Spleen (tissue), 11 donors: Measurements from ENCODE around the gene RIIAD1. TPM values are rescaled to one million over a fixed set of nuclear protein-coding genes. Genes with fewer than 3 reads are reported as not detected.

Experiments used
- DNase-seq: peaks from one replicate; pipeline ENCODE4 v3.0.0-alpha.2; 2020
- H3K27ac ChIP-seq, 8 donors: fragments of 200-600 bp; sonication (generic) in 7 of 8; 1 replicate in 4 of 8; 2 replicates in 4 of 8; pipeline versions ENCODE4 v1.5.0 to v1.8.0; 2016 to 2021; ENCODE audit warnings: inconsistent platforms in 4 of 8, mild to moderate bottlenecking in 4 of 8, moderate library complexity in 1 of 8
- H3K27me3 ChIP-seq, 7 donors: fragments of 200-600 bp; sonication (generic) in 6 of 7; replicated peaks in 1 of 7; 1 replicate in 4 of 7; 2 replicates in 3 of 7; pipeline versions ENCODE4 v1.5.0 to v1.8.0; 2016 to 2021; ENCODE audit warnings: inconsistent platforms in 3 of 7, mild to moderate bottlenecking in 1 of 7
- H3K36me3 ChIP-seq, 6 donors: fragments of 200-600 bp; sonication (generic) in 5 of 6; 1 replicate in 4 of 6; 2 replicates in 2 of 6; pipeline versions ENCODE4 v1.5.0 to v1.8.0; 2016 to 2021; ENCODE audit warnings: inconsistent platforms in 2 of 6
- H3K4me1 ChIP-seq, 6 donors: fragments of 200-600 bp; sonication (generic) in 5 of 6; 1 replicate in 3 of 6; 2 replicates in 3 of 6; pipeline versions ENCODE4 v1.5.0 to v1.8.0; 2016 to 2021; ENCODE audit warnings: inconsistent platforms in 3 of 6
- H3K4me3 ChIP-seq, 8 donors: fragments of 200-600 bp; sonication (generic) in 7 of 8; 1 replicate in 4 of 8; 2 replicates in 4 of 8; pipeline versions ENCODE4 v1.5.0 to v1.8.0; 2016 to 2021; ENCODE audit warnings: inconsistent platforms in 4 of 8, mild to moderate bottlenecking in 4 of 8, moderate library complexity in 2 of 8
- H3K9me3 ChIP-seq, 8 donors: fragments of 200-600 bp; sonication (generic) in 7 of 8; 1 replicate in 4 of 8; 2 replicates in 4 of 8; pipeline versions ENCODE4 v1.5.0 to v1.8.0; 2016 to 2021; ENCODE audit warnings: inconsistent platforms in 4 of 8
- POLR2A ChIP-seq, 3 donors: fragments of 450-650 bp; IDR thresholded peaks; one replicate each; pipeline ENCODE4 v1.5.1; 2017; ENCODE audit warnings: antibody characterized with exemption in 3 of 3, mild to moderate bottlenecking in 1 of 3
- POLR2AphosphoS5 ChIP-seq, 3 donors: sonication (generic); formaldehyde crosslinking; IDR thresholded peaks; one replicate each; pipeline ENCODE4 v1.5.1; 2017; ENCODE audit warnings: antibody characterized with exemption in 3 of 3
- WGBS, 5 donors: extraction: QIAGEN DNeasy Blood & Tissue Kit in 3 of 5; methylation state at CpG; one replicate each; pipeline versions ENCODE4 v1.1.5 to v1.1.7; 2013 to 2018; 5-methylcytosine and 5-hydroxymethylcytosine counted together
- intact Hi-C: fragments of 100-400 bp; cut with DNase I; formaldehyde crosslinking; loops from one replicate; pipeline ENCODE4 v1.15.0; 2023; ENCODE audit warnings: low total_unique reads
- polyA plus RNA-seq, 3 donors: library from polyadenylated mRNA; stranded (reverse); fragments of 200-250 nt; gene quantifications; one replicate each; pipeline ENCODE4 v1.2.1, GENCODE V29; 2013
- total RNA-seq, 7 donors: library from RNA; depleted of rRNA in 3 of 7; stranded (reverse); fragments of >200 nt in 3 of 7; fragmentation: NEBNext Ultra II Directional in 4 of 7; extraction: Animal tissue kit (Norgen Biotek cat#: 25700) in 4 of 7; gene quantifications; one replicate each; pipeline versions ENCODE4 v1.1.0 to v1.2.1, GENCODE V29; 2016 to 2021
- TF ChIP-seq, protein P1 (sequence below), 11 experiments: fragments of 200-600 bp in 7 of 11; fragments of 450-650 bp in 4 of 11; sonication (generic) in 4 of 11; IDR thresholded peaks in 8 of 11; conservative IDR thresholded peaks in 3 of 11; 1 replicate in 7 of 11; 2 replicates in 4 of 11; pipeline versions ENCODE4 v1.4.0 to v1.8.0; 2016 to 2021; ENCODE audit warnings: antibody characterized with exemption in 11 of 11, inconsistent platforms in 4 of 11, mild to moderate bottlenecking in 1 of 11
- donor health status: healthy with polysubstance abuse.
- donor health status: DM: no; HTN: no; CAD: no; lungs with moderate emphysema.
- donor health status: DM: no; HTN: no; CAD: no.
- donor health status: Bipolar disorder and iron deficiency.
- donor health status: healthy.
- donor health status: DM: no; HTN: no; CAD: no.
- donor health status: DM: yes; HTN: yes; CAD: no.

Gene RIIAD1
- total and polyA plus RNA-seq, 10 donors = 0.34 TPM; not detected in 9

DNA sequence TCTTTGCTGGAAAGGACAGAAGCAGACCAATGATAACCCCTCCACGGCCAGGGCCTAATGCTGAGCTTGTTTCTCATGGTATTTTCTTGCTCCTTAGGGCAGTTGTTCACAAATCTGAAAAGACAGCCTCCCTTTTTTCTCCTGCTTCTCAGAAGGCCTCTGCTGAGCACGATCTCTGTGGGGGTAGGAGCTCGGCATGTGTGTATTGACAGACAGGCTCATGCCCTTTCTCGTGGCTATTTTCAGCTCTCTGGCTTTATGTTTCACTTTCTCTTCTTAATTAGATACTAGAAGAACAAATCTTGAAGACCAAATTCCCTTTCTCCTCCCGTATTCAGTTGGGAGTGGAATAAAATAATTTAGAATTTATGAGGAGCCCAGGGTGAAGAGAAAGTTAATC is 768 bp upstream of the RIIAD1 start:
- TF ChIP-seq POLR2A (IDR thresholded peaks at IDR 0.05) (no peak), POLR2AphosphoS5 (IDR thresholded peaks at IDR 0.05) (no peak)
- TF ChIP-seq, protein P1, sequence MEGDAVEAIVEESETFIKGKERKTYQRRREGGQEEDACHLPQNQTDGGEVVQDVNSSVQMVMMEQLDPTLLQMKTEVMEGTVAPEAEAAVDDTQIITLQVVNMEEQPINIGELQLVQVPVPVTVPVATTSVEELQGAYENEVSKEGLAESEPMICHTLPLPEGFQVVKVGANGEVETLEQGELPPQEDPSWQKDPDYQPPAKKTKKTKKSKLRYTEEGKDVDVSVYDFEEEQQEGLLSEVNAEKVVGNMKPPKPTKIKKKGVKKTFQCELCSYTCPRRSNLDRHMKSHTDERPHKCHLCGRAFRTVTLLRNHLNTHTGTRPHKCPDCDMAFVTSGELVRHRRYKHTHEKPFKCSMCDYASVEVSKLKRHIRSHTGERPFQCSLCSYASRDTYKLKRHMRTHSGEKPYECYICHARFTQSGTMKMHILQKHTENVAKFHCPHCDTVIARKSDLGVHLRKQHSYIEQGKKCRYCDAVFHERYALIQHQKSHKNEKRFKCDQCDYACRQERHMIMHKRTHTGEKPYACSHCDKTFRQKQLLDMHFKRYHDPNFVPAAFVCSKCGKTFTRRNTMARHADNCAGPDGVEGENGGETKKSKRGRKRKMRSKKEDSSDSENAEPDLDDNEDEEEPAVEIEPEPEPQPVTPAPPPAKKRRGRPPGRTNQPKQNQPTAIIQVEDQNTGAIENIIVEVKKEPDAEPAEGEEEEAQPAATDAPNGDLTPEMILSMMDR (IDR thresholded peaks at IDR 0.05 in 8 of 11, conservative IDR thresholded peaks at IDR 0.05 in 3 of 11) = no peak
- WGBS, 5 donors = 7 to 14% (median 11%) methylated on average over 5 of the region's 5 CpGs
- no peak for DNase-seq
- Histone ChIP-seq H3K9me3 (no peaks in the 10 kb centered on the region), H3K27ac (peak overlapping the region in 7 of 8 donors; percentile 60 to 81 (median 69)), H3K4me1 (peaks cover 6 to 46% (median 32%) of the 10 kb centered on the region in 6 donors), H3K36me3 (no peaks in the 10 kb centered on the region), H3K4me3 (peak overlapping the region; percentile 36 to 66 (median 54)), H3K27me3 (peaks cover 2 to 90% (median 25%) of the 10 kb centered on the region in 7 donors)
- intact Hi-C loops = no loop called here

DNA sequence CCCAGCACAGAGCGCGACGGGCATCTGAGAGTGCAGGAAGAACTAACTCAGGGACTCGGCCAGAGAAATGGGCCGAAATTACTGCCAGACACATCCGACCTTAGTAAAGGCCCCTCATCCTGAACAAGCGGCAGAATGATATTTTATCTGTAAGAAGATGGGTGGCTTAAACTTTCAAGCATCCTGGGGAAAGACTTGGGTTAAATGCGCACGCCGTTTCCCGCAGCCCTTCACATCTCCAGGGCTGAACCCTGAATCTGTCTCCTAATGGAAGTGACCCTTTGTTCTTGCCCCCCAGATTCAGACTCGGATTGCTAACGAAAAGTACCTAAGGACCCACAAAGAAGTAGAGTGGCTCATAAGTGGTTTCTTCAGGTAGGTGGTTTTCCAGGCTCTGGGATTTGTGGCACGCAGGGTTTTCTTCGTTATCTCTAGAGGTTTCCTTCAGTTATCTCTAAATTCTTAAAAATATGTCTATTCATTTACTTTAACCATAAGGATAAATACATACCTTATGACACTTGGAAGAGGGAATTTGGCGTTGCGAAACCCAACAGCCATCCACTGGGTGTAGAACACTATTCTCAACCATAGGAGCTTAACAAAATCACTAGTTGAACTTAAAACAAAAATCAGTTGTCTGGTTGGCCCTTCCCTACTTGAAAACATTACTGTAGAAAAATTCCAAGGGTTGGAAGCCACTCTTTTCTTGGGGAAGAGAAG is 627 bp downstream of the RIIAD1 start:
- intact Hi-C loops = no loop called here
- Histone ChIP-seq H3K4me1 (peaks cover 6 to 38% (median 27%) of the 10 kb centered on the region in 6 donors), H3K27ac (peak overlapping the region in 2 of 8 donors; percentile 62 to 81), H3K9me3 (no peaks in the 10 kb centered on the region), H3K27me3 (peaks cover 2 to 90% (median 14%) of the 10 kb centered on the region in 7 donors), H3K4me3 (peak overlapping the region; percentile 36 to 66 (median 54)), H3K36me3 (no peaks in the 10 kb centered on the region)
- 28 to 41% (median 31%) methylated on average over 17 of the region's 17 CpGs for WGBS, 5 donors
- TF ChIP-seq POLR2A (IDR thresholded peaks at IDR 0.05) (no peak), POLR2AphosphoS5 (IDR thresholded peaks at IDR 0.05) (no peak)
- TF ChIP-seq, protein P1 (IDR thresholded peaks at IDR 0.05 in 8 of 11, conservative IDR thresholded peaks at IDR 0.05 in 3 of 11) = peak in 1 of 11 experiments; percentile 7
- no peak for DNase-seq

DNA sequence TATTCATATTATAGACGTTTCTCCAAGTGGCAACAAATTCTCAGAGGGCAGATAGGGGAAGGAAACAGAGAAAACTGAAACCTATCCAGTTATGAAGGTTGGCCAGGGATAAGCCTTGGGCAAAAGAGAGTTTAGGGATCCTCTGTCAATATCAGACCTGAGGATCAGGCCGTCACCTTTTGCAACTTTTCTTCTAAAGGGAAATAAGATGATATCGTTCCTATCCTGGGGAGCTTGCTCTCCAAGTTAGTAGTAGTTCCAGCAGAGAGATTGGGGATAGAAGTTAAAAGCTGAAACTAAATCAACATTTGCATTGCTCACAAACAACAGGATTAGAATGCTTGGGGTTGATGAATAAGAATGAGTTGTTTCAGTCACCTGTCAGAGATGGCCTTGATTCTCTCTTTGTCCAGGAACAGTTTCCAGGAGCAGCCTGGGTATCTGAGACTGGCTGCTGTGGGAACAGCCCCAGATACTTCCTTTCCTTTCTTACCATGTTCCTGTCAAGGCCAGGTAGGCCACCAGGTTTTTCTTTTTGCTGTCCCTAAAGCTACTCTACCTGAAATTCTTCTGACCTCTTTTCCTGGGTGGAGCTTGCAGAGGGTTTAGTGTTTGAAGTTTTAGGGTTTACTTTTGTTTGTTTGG is 2.5 kb downstream of the RIIAD1 start:
- intact Hi-C loops = no loop called here

More for the DNA sequence above, 2.5 kb downstream of the RIIAD1 start:
- Histone ChIP-seq H3K27me3 (peaks cover 0 to 88% (median 11%) of the 10 kb centered on the region in 7 donors), H3K4me1 (peaks cover 6 to 29% (median 22%) of the 10 kb centered on the region in 6 donors), H3K4me3 (no peak overlapping the region), H3K9me3 (no peaks in the 10 kb centered on the region), H3K36me3 (no peaks in the 10 kb centered on the region), H3K27ac (no peak overlapping the region)
- DNase-seq = no peak
- WGBS, 5 donors = 38 to 50% (median 48%) methylated on average over 3 of the region's 3 CpGs
- TF ChIP-seq, protein P1 (IDR thresholded peaks at IDR 0.05 in 8 of 11, conservative IDR thresholded peaks at IDR 0.05 in 3 of 11) = no peak
- TF ChIP-seq POLR2A (IDR thresholded peaks at IDR 0.05) (no peak), POLR2AphosphoS5 (IDR thresholded peaks at IDR 0.05) (no peak)
